HEK293 (cell line): ENCODE results near the gene SMNDC1.

ENCODE experiments used
- FEZF1 ChIP-seq: fragments of 450-650 bp; formaldehyde crosslinking; IDR thresholded peaks from 2 replicates; pipeline ENCODE4 v1.5.1; 2016; ENCODE audit warnings: missing biosample characterization, missing genetic modification characterization
- GLIS2 ChIP-seq: fragments of 450-650 bp; formaldehyde crosslinking; IDR thresholded peaks from 2 replicates; pipeline ENCODE4 v1.5.1; 2016; ENCODE audit warnings: missing biosample characterization, missing genetic modification characterization
- HOXC10 ChIP-seq: sonication (generic); formaldehyde crosslinking; IDR thresholded peaks from 2 replicates; pipeline ENCODE4 v1.8.1; 2023; ENCODE audit warnings: mild to moderate bottlenecking, missing genetic modification reagents
- KLF10 ChIP-seq: fragments of 450-650 bp; IDR thresholded peaks from 2 replicates; pipeline ENCODE4 v1.5.1; 2018; ENCODE audit warnings: missing biosample characterization, mild to moderate bottlenecking, missing genetic modification characterization
- RBAK ChIP-seq: fragments of 450-650 bp; formaldehyde crosslinking; IDR thresholded peaks from 2 replicates; pipeline ENCODE4 v1.5.1; 2016; ENCODE audit warnings: missing biosample characterization, missing genetic modification characterization
- ZBTB7A ChIP-seq: fragments of 450-650 bp; formaldehyde crosslinking; IDR thresholded peaks from 2 replicates; pipeline ENCODE4 v1.5.1; 2016; ENCODE audit warnings: low read depth, missing biosample characterization, missing genetic modification characterization
- ZIC2 ChIP-seq: fragments of 450-650 bp; formaldehyde crosslinking; IDR thresholded peaks from 2 replicates; pipeline ENCODE4 v1.5.1; 2016; ENCODE audit warnings: missing biosample characterization, missing genetic modification characterization
- ZNF202 ChIP-seq: fragments of 450-650 bp; formaldehyde crosslinking; IDR thresholded peaks from 2 replicates; pipeline ENCODE4 v1.5.1; 2016; ENCODE audit warnings: missing biosample characterization, missing genetic modification characterization, borderline replicate concordance
- ZNF221 ChIP-seq: fragments of 450-650 bp; formaldehyde crosslinking; IDR thresholded peaks from 2 replicates; pipeline ENCODE4 v1.5.1; 2017; ENCODE audit warnings: missing biosample characterization, missing genetic modification characterization, borderline replicate concordance
- ZNF24 ChIP-seq: fragments of 450-650 bp; formaldehyde crosslinking; IDR thresholded peaks from 2 replicates; pipeline ENCODE4 v1.5.1; 2016; ENCODE audit warnings: missing biosample characterization, missing genetic modification characterization
- ZNF354C ChIP-seq: fragments of 450-650 bp; formaldehyde crosslinking; IDR thresholded peaks from 2 replicates; pipeline ENCODE4 v1.5.1; 2016; ENCODE audit warnings: missing biosample characterization, missing genetic modification characterization, low read depth, borderline replicate concordance
- ZNF366 ChIP-seq: fragments of 450-650 bp; formaldehyde crosslinking; conservative IDR thresholded peaks from 2 replicates; pipeline ENCODE4 v1.5.1; 2016; ENCODE audit warnings: missing biosample characterization, missing genetic modification characterization
- ZNF394 ChIP-seq: fragments of 450-650 bp; formaldehyde crosslinking; IDR thresholded peaks from 2 replicates; pipeline ENCODE4 v1.5.1; 2016; ENCODE audit warnings: missing biosample characterization, missing genetic modification characterization, mild to moderate bottlenecking, moderate library complexity, borderline replicate concordance
- ZNF514 ChIP-seq: fragments of 450-650 bp; formaldehyde crosslinking; IDR thresholded peaks from 2 replicates; pipeline ENCODE4 v1.5.1; 2016; ENCODE audit warnings: missing biosample characterization, missing genetic modification characterization
- ZNF544 ChIP-seq: fragments of 450-650 bp; formaldehyde crosslinking; IDR thresholded peaks from 2 replicates; pipeline ENCODE4 v1.5.0; 2017; ENCODE audit warnings: missing biosample characterization, missing genetic modification characterization
- ZNF549 ChIP-seq: fragments of 450-650 bp; IDR thresholded peaks from 2 replicates; pipeline ENCODE4 v1.5.1; 2018; ENCODE audit warnings: missing biosample characterization, missing genetic modification characterization, mild to moderate bottlenecking, inconsistent platforms, moderate library complexity
- ZNF555 ChIP-seq: fragments of 450-650 bp; formaldehyde crosslinking; conservative IDR thresholded peaks from 2 replicates; pipeline ENCODE4 v1.5.1; 2017; ENCODE audit warnings: missing biosample characterization, mild to moderate bottlenecking, missing genetic modification characterization, inconsistent platforms
- ZNF610 ChIP-seq: fragments of 450-650 bp; formaldehyde crosslinking; IDR thresholded peaks from 2 replicates; pipeline ENCODE4 v1.5.1; 2016; ENCODE audit warnings: missing biosample characterization, missing genetic modification characterization, borderline replicate concordance
- ZNF623 ChIP-seq: fragments of 450-650 bp; formaldehyde crosslinking; IDR thresholded peaks from 2 replicates; pipeline ENCODE4 v1.5.1; 2016; ENCODE audit warnings: missing biosample characterization, missing genetic modification characterization
- ZNF660 ChIP-seq: fragments of 450-650 bp; IDR thresholded peaks from 2 replicates; pipeline ENCODE4 v1.5.1; 2018; ENCODE audit warnings: missing biosample characterization, mild to moderate bottlenecking, missing genetic modification characterization
- ZNF664 ChIP-seq: fragments of 450-650 bp; formaldehyde crosslinking; IDR thresholded peaks from 2 replicates; pipeline ENCODE4 v1.5.1; 2016; ENCODE audit warnings: missing biosample characterization, missing genetic modification characterization
- ZNF747 ChIP-seq: fragments of 450-650 bp; formaldehyde crosslinking; IDR thresholded peaks from 2 replicates; pipeline ENCODE4 v1.5.1; 2016; ENCODE audit warnings: missing biosample characterization, missing genetic modification characterization
- TF ChIP-seq, protein P1 (sequence below): fragments of 450-650 bp; formaldehyde crosslinking; IDR thresholded peaks from 2 replicates; pipeline ENCODE4 v1.5.1; 2016; ENCODE audit warnings: missing biosample characterization, missing genetic modification characterization
- TF ChIP-seq, protein P2 (sequence below): IDR thresholded peaks from 2 replicates; pipeline ENCODE4 v1.6.1; 2011; ENCODE audit warnings: mild to moderate bottlenecking, low read depth, low read length, borderline replicate concordance
- TF ChIP-seq, protein P3 (sequence below): sonication (generic); formaldehyde crosslinking; IDR thresholded peaks from 2 replicates; pipeline ENCODE4 v1.8.1; 2022; ENCODE audit warnings: mild to moderate bottlenecking, moderate library complexity, missing genetic modification reagents
- TF ChIP-seq, protein P4 (sequence below): fragments of 450-650 bp; formaldehyde crosslinking; IDR thresholded peaks from 2 replicates; pipeline ENCODE4 v1.5.1; 2016; ENCODE audit warnings: missing biosample characterization, missing genetic modification characterization
- TF ChIP-seq, protein P5 (sequence below): fragments of 450-650 bp; formaldehyde crosslinking; IDR thresholded peaks from 2 replicates; pipeline ENCODE4 v1.5.1; 2016; ENCODE audit warnings: missing biosample characterization, missing genetic modification characterization
- TF ChIP-seq, protein P6 (sequence below): fragments of 450-650 bp; formaldehyde crosslinking; IDR thresholded peaks from 2 replicates; pipeline ENCODE4 v1.5.1; 2016; ENCODE audit warnings: missing biosample characterization, missing genetic modification characterization, borderline replicate concordance
- TF ChIP-seq, protein P7 (sequence below): fragments of 450-650 bp; formaldehyde crosslinking; IDR thresholded peaks from 2 replicates; pipeline ENCODE4 v1.5.1; 2016; ENCODE audit warnings: missing biosample characterization, missing genetic modification characterization

SMNDC1 gene

DNA sequence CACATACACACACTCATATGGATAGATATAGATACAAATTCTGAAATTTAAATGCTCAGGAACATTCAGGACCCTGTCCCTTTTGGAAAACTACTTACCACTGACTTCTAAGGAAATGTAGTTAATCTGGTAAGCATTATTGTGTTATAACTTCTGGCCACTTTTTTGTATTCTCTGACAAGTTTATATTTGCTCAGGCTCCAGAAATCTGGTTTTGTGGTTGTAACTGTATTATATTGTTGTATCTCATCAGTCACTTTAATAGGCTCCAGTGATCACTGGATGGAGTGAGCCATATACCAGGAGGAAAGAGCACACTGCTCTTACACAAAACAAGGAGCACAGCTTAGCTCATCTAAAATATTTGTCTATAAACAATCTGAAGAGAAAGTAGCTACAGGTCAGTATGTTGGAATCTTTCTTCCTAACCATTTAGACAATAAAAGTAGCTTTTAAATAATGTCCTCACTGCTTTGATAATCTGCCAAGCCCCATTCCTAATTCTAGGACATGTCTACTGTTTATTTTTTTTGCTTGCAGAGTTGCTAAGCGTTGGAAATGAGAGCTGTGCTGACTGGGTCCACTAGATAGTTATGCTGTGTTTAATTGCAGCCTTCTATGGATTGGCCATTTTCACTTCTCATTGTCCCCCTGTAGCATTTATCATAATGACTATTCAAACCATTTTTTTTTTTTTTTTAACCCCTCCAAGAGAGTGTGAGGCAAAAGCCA is 43.8 kb downstream of the SMNDC1 start (continued):
- no peak for TF ChIP-seq GLIS2 (tag by site-specific recombination)
- TF ChIP-seq, protein P1, sequence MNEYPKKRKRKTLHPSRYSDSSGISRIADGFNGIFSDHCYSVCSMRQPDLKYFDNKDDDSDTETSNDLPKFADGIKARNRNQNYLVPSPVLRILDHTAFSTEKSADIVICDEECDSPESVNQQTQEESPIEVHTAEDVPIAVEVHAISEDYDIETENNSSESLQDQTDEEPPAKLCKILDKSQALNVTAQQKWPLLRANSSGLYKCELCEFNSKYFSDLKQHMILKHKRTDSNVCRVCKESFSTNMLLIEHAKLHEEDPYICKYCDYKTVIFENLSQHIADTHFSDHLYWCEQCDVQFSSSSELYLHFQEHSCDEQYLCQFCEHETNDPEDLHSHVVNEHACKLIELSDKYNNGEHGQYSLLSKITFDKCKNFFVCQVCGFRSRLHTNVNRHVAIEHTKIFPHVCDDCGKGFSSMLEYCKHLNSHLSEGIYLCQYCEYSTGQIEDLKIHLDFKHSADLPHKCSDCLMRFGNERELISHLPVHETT (tag by site-specific recombination) = no peak
- TF ChIP-seq, protein P2, sequence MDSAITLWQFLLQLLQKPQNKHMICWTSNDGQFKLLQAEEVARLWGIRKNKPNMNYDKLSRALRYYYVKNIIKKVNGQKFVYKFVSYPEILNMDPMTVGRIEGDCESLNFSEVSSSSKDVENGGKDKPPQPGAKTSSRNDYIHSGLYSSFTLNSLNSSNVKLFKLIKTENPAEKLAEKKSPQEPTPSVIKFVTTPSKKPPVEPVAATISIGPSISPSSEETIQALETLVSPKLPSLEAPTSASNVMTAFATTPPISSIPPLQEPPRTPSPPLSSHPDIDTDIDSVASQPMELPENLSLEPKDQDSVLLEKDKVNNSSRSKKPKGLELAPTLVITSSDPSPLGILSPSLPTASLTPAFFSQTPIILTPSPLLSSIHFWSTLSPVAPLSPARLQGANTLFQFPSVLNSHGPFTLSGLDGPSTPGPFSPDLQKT = no peak
- TF ChIP-seq ZNF549 (tag by site-specific recombination) = no peak
- TF ChIP-seq RBAK (tag by site-specific recombination) = no peak
- 0 out of 2 replicates have a peak, but pooled peaks have one; percentile 58 for TF ChIP-seq ZNF664 (tag by site-specific recombination)
- TF ChIP-seq ZNF221 (tag by site-specific recombination) = no peak
- TF ChIP-seq, protein P3, sequence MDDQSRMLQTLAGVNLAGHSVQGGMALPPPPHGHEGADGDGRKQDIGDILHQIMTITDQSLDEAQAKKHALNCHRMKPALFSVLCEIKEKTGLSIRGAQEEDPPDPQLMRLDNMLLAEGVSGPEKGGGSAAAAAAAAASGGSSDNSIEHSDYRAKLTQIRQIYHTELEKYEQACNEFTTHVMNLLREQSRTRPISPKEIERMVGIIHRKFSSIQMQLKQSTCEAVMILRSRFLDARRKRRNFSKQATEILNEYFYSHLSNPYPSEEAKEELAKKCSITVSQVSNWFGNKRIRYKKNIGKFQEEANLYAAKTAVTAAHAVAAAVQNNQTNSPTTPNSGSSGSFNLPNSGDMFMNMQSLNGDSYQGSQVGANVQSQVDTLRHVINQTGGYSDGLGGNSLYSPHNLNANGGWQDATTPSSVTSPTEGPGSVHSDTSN (CRISPR knock-in tag) = no peak
- no peak for TF ChIP-seq ZNF202 (tag by site-specific recombination)
- TF ChIP-seq ZBTB7A (tag by site-specific recombination) = no peak
- TF ChIP-seq ZNF514 (tag by site-specific recombination) = no peak
- TF ChIP-seq ZNF555 (tag by site-specific recombination) = no peak
- TF ChIP-seq ZNF24 = no peak
- TF ChIP-seq ZNF544 = no peak
- peak; percentile 79 for TF ChIP-seq FEZF1
- TF ChIP-seq ZNF660 (tag by site-specific recombination) = no peak
- TF ChIP-seq, protein P4, sequence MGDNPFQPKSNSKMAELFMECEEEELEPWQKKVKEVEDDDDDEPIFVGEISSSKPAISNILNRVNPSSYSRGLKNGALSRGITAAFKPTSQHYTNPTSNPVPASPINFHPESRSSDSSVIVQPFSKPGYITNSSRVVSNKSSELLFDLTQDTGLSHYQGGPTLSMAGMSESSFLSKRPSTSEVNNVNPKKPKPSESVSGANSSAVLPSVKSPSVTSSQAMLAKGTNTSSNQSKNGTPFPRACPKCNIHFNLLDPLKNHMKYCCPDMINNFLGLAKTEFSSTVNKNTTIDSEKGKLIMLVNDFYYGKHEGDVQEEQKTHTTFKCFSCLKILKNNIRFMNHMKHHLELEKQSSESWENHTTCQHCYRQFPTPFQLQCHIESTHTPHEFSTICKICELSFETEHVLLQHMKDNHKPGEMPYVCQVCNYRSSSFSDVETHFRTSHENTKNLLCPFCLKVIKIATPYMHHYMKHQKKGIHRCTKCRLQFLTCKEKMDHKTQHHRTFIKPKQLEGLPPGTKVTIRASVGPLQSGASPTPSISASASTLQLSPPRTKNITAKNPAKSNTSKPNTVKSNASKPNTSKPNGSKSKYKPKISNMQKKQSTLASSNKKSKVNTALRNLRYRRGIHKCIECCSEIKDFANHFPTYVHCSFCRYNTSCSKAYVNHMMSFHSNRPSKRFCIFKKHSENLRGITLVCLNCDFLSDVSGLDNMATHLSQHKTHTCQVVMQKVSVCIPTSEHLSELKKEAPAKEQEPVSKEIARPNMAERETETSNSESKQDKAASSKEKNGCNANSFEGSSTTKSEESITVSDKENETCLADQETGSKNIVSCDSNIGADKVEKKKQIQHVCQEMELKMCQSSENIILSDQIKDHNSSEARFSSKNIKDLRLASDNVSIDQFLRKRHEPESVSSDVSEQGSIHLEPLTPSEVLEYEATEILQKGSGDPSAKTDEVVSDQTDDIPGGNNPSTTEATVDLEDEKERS (tag by site-specific recombination) = no peak
- TF ChIP-seq, protein P5, sequence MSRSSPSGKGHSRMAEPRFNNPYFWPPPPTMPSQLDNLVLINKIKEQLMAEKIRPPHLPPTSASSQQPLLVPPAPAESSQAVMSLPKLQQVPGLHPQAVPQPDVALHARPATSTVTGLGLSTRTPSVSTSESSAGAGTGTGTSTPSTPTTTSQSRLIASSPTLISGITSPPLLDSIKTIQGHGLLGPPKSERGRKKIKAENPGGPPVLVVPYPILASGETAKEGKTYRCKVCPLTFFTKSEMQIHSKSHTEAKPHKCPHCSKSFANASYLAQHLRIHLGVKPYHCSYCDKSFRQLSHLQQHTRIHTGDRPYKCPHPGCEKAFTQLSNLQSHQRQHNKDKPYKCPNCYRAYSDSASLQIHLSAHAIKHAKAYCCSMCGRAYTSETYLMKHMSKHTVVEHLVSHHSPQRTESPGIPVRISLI (tag by site-specific recombination) = peak; percentile 62; the same call in 1 of the 2 replicates
- TF ChIP-seq, protein P6, sequence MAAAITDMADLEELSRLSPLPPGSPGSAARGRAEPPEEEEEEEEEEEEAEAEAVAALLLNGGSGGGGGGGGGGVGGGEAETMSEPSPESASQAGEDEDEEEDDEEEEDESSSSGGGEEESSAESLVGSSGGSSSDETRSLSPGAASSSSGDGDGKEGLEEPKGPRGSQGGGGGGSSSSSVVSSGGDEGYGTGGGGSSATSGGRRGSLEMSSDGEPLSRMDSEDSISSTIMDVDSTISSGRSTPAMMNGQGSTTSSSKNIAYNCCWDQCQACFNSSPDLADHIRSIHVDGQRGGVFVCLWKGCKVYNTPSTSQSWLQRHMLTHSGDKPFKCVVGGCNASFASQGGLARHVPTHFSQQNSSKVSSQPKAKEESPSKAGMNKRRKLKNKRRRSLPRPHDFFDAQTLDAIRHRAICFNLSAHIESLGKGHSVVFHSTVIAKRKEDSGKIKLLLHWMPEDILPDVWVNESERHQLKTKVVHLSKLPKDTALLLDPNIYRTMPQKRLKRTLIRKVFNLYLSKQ (tag by site-specific recombination) = no peak
- TF ChIP-seq KLF10 (tag by site-specific recombination) = peak; percentile 49; the same call in 1 of the 2 replicates
- no peak for TF ChIP-seq HOXC10
- peak; percentile 26; the same call in 1 of the 2 replicates for TF ChIP-seq ZNF366 (tag by site-specific recombination)
- TF ChIP-seq ZIC2 (tag by site-specific recombination) = no peak
- peak; percentile 16; the same call in 1 of the 2 replicates for TF ChIP-seq ZNF394
- TF ChIP-seq ZNF623 = no peak
- no peak for TF ChIP-seq ZNF610 (tag by site-specific recombination)
- no peak for TF ChIP-seq ZNF354C (tag by site-specific recombination)
- no peak for TF ChIP-seq ZNF747 (tag by site-specific recombination)
- TF ChIP-seq, protein P7, sequence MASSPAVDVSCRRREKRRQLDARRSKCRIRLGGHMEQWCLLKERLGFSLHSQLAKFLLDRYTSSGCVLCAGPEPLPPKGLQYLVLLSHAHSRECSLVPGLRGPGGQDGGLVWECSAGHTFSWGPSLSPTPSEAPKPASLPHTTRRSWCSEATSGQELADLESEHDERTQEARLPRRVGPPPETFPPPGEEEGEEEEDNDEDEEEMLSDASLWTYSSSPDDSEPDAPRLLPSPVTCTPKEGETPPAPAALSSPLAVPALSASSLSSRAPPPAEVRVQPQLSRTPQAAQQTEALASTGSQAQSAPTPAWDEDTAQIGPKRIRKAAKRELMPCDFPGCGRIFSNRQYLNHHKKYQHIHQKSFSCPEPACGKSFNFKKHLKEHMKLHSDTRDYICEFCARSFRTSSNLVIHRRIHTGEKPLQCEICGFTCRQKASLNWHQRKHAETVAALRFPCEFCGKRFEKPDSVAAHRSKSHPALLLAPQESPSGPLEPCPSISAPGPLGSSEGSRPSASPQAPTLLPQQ (tag by site-specific recombination) = peak; percentile 83
